HG03457 (cell line): ENCODE results near the gene HNRNPU.

ENCODE experiments used
- ATAC-seq: cut with Tn5 transposase; IDR thresholded peaks from one replicate; pipeline ENCODE4 v1.9.1; 2021; ENCODE audit warnings: moderate number of reproducible peaks; ENCODE audit not compliant: unreplicated experiment

The HNRNPU gene

DNA sequence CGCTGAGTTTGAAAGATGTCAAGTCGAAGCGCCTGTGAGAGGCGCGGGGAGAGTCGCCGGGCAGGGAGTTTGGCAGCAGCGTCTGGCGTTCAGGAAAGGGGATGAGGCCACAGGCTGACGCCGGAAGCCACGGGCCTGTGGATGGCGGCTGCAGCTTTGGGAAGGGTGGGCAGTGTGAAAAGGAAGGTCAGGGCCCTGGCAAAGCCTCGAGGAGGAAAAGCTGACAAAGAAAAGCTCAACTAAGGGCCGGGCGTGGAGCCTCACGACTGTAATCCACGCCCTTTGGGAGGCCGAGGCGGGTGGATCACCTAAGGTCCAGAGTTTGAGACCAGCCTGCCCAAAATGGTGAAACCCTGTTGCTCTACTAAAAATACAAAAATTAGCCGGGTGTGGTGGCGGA is 54.1 kb downstream of the HNRNPU start:
- no peak for ATAC-seq

DNA sequence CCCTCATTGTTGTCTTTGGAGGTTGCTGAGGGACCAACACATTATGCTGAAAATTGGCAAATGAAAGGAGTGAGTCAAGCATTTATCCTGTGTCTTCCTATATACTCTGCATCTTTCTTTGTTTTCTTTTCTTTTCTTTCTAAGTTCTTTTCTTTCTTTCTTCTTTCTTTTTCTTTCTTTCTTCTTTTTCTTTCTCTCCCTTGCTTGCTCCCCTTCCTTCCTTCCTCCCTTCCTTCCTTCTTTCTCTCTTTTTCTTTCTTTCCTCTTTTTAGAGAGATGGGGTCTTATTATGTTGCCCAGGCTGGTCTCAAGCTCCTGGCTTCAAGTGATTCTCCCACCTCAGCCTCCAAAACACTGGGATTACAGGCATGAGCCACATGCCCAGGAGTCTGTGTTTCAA is 57.2 kb downstream of the HNRNPU start:
- no peak for ATAC-seq

DNA sequence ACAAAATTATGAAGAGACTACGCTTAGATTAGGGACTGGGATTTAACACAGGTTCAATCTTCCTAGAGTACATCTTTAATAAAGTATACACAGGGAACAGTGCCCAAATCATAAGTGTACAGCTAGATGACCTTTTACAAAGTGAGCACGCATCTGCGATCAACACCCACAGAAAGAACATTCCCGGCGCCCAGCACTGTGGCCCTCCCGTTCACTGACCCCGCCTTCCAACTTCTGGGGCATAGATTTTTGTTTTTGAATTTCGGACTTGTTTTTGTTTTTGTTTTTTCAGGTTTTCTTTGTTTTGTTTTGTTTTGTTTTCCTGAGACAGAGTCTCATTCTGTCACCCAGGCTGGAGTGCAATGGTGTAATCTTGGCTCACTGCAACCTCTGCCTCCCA is 59.5 kb downstream of the HNRNPU start:
- ATAC-seq, result no peak

DNA sequence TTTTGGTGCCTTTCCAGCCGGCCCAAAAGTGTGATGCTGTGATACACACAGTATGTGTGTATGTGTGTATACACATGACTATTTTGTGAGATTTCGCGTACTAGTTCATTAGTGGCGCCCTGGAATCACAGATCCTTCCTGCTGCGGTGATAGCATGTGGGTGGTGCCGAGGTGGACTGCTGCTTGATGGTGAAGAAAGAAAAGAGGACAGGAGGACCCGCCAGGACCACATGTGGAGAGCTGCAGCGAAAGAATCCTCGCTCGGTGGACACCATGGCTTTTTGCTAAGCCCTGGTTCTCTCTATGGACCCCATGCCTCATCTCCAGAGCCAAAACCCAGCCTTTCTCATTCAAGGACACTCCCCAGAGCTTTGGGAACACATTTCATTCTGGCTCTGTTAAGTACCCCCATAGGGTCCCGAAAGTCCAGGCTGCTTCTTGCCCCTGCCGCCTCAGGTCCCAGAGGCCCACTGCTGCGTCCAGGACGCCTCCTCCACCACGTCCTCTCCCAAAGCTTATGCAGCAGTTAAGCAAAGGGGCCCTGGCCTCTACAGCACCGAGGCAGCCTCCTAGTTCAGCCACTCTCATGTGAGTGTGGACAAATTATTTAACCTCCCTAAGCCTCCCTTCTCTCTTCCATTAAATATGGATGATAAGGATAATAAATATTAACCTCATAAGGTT is 61.6 kb downstream of the HNRNPU start:
- no peak for ATAC-seq

DNA sequence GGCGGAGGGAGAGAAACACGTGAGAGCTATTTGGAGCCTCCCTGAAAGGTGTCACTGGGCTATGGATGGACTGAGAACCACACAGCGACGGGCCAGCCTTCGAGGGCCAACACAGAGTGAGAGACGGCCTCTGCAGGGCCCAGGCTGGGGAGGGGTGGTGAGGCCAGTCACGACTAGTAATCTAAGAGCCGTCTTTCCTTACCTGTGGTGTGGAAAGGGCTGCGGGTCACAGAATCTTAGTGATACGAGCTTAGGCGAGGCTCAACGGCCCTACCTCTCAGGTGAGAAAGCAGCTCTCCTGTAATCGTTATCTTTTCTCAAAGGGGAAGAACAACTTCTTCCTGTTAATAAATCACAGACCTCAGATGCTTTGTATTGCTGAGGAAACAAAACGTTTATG is 62.3 kb downstream of the HNRNPU start:
- ATAC-seq, result no peak

DNA sequence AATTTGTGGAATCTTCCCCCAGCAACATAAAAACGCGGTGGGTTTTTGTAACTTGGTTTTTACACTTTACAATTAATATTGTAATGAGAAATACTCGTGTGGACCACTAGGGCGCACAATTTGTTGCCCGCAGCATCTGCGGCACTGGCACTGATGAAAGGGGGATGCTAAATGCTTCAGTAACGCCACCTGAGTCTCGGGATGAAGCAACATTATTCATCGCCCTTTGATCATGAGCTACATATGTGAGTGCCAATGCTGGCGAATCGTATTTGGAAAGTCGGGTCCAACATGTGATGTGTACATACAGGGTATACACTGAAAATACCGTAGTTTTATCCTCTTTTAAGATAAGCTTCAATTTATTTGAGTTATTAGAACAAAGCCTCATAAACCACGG is 63.1 kb downstream of the HNRNPU start:
- ATAC-seq, result no peak

DNA sequence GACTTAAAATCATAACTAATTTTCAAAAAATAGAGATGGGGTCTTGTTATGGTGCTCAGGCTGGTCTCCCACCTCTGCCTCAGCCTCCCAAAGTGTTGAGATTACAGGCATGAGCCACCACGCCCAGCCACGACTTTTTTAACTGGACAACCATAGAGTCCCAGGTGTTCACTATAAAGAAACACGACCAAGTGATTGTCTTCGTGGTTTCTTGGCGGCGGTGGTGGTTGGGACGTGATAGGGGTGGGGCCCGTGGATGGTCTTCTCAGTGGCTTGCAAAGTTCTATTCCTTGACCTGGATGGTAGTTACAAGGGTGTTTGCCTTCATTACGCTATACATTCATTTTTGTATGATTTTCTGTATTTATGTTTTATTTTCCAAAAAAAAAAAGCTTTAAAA is 63.5 kb downstream of the HNRNPU start:
- ATAC-seq, result no peak
